GM18498 (cell line): ENCODE measurements around the gene CLCN7.

ENCODE experiments used
- ATAC-seq: cut with Tn5 transposase; IDR thresholded peaks from one replicate; pipeline ENCODE4 v1.9.1; 2021; ENCODE audit warnings: mild to moderate bottlenecking, moderate library complexity; ENCODE audit not compliant: unreplicated experiment

Gene CLCN7

DNA sequence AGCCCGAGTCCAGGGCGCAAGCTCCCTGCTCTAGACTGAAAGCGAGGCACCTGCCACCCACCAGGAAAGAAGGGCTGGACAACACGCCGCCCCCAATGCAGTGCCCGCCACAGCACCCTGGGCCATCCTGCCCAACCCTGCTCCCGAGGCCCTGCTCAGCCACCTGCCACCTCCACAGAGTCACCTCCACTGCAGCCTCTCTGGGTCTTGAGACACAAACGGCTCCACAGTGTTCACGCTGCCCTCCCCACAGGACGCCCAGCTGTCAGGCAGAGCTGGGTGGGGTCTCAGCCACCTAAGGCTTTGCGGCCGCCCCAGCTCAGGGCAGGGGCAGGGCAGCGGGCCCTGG is 9.3 kb downstream of the CLCN7 start:
- ATAC-seq = no peak

DNA sequence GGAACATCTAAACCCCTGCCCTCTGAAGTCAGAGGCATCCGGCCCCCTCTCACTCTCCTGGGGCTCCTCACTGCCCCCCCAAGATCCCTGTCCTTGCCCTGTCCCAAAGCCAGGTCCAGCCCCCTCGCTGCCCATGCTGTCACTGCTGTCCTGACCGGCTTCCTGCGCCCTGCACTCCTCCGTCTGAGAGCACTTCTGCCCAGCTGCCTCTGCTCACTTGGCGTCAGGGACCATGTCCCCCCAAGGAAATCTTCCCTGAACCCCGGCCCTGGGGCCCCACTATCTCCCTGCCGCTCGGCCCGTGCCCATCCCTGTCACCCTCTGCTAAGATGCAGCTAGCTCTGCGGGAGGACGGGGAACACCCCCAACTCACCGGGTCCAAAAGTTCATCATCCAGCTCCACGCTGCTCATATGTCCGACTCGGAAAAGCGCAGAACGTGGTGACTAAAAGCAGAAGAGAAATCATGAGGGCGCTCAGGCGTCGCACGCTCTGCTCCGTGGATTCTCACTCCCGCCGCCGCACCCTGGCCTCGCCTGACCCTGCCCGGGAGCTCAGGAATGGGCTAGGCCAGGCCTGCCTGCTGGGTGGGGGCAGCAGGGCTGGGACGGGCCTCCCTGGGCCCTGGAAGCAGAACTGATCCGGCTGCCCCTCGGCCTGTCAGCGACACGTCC is 9.8 kb downstream of the CLCN7 start:
- ATAC-seq = no peak

DNA sequence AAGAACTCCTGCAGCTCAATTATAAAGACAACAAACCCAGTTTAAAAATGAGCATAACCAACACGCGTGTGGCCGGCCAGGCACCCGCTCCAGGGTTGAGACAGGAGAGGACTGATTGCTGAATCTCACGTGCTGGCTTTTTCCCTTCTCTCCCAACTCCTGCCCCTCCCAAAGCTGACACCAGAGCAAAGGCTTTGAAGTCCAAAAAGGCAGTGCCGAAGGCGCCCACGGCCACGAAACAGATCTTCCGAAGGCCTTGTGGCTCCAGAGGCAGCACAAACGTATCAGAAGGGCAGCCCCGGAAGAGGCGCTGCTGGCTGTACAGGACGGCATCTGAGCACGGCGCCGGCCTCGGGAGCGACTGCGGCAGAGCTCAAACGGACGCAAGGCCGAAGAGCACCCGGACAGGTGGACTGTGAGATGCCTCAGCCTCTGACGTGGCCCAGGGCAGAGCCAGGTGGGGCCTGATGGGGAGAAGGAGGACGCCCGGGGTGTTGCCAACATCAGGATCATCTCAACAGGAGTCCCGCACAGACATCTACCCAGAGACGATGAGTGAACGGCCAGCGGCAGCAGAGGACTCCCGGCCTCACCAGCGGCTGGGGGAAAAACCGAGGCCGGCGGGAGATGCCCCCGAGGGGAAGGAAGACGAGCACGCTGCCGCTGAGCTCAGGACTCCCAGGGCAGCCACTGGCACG is 10.5 kb downstream of the CLCN7 start:
- ATAC-seq = no peak

GRCh38 chr16:1461146-1461545 is 13.7 kb downstream of the CLCN7 start:
- ATAC-seq = no peak

- no peak for ATAC-seq
Observed at GRCh38 chr16:1460602-1461138, 14.2 kb downstream of the CLCN7 start.

- no peak for ATAC-seq
Observed at GRCh38 chr16:1459967-1460366, 14.9 kb downstream of the CLCN7 start.

DNA sequence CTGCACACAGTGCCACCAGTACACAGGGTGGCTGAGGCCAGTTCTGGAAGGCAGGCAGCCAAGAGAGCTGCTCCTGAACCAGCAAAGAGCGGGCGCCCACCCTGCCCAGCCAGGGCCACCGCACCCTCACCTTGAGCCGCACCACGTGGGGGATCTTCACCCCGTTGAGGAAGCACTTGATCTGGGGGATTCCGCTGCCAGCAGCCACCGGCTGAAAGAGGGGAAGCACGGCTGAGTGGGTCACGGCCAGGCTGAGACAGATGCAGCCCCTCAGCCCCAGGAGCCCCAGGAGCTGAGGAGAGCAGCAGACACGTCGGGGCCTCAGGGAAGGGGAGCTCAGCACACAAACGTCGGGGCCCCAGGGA is 15.9 kb downstream of the CLCN7 start:
- ATAC-seq = no peak

GRCh38 chr16:1458336-1458976 is 16.4 kb downstream of the CLCN7 start:
- no peak for ATAC-seq

DNA sequence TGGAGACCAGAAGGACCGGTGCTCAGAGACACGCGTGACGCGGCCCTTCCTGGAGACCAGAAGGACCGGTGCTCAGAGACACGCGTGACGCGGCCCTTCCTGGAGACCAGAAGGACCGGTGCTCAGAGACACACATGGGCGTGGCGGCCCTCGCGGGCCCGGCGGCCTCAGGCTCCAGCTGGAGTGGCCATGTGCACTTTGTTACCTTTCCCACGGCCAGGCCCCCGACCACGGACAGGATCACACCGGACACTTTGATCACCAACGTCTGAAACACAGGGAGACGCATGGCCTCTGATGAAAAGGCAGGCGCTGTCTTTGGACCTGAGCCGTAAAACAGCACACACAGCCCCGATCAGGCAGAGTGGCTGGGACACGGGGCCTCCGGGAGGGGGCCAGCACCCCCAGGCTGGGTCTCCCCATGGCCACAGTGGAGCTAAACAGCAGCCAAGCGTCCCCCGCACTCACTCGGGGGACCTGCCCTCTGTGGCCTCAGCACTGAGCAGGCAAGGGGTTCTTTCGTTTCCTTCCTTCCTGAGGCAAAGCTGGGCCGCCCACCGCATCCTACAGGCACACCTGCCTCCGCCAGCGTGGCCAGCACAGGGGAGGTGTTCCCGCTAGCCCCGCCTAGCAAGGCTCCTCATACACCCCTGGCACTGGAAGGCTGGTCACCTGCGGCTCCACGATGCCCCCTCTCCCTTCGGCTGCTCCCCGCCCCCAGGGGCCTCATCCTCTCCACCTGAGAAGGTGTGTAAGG is 17.2 kb downstream of the CLCN7 start:
- no peak for ATAC-seq

DNA sequence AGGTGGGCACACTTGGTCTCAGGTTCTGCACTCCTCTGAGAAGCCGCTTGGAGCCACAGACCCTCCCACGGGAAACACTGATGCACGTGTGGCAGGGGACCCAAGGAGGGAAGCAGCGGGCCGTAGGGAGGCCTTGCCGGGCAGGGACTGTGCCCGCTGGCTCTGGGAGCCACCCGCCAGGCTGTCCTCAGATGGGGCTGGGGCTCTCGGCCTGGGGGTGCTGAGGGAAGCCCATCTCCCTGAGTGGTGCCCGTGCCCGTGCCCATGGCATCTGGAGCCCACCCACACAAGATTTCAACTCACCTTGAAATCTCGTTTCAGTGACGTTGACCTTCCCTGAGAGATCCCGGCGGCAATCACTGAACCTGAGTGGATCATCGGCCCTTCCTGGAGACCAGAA is 17.9 kb downstream of the CLCN7 start:
- ATAC-seq = no peak

DNA sequence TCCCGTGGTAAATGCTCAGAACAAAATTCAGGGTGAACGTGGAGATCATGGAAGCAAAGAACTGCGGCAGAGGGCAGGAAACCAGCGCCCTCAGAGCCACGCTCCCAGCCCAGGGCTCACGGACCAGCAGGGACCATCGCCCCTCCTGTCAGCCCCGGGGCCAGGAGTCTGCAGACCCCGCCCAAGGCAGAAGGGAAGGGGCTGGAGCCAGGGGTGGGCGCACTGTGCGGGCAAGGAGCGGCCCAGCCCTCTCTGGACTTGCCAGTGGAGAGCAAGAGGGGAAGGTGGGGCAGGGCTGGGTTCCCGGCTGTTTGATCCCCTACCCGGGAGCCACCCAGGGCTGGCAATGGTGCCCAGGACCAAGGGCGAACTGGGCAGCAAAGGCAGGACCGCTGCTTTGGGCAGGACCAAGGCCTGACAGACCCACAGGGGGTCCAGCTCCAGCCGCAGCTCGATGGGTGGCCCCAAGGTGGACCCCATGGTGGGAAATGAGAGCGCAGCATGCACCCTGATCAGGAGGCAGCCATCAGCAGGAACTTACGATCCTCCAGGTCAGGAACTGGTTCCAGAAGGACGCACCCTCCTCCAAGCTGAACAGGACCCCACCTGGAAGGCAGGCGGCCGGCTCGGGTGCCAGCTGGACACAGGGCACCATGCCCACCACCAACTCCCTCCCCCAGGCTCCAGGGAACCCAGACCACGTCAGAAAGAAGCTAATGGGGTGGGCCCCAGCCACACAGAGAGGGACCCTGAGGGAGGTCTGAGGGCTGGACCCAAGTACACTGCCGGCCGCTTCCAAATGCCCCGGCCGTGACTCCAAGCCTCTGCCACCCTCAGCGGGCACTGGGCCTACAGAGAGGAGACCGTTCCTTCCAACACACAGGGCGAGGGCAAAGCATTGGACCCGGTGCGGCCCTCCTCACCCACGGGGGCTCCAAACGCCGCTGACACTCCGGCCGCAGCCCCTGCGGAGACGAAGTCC is 19.3 kb downstream of the CLCN7 start:
- no peak for ATAC-seq

GRCh38 chr16:1454561-1454960 is 20.3 kb downstream of the CLCN7 start:
- ATAC-seq = no peak

GRCh38 chr16:1453316-1453715 is 21.5 kb downstream of the CLCN7 start:
- no peak for ATAC-seq

DNA sequence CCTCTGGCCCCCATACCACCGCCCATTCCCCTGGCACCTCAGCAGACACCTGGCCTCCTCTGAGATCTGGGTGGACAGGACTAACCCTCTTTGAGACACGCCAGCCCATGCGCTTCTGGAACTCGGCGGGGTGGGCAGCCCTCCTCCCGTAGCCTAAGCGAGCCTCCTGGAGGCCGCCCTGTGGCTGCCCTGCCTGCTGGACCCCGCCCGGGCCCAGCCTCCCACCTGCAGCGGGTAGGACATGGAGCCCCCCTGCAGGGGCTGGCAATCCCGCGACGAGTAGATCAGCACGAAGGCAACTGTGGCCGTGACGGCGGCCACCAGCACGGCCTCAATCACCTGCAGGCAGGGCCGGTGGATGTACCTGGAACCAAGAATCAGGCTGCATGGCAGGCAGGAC is 22.3 kb downstream of the CLCN7 start:
- ATAC-seq = no peak

- no peak for ATAC-seq
Observed at GRCh38 chr16:1451702-1452392, 23.0 kb downstream of the CLCN7 start.

GRCh38 chr16:1450841-1451240 is 24.0 kb downstream of the CLCN7 start:
- no peak for ATAC-seq

DNA sequence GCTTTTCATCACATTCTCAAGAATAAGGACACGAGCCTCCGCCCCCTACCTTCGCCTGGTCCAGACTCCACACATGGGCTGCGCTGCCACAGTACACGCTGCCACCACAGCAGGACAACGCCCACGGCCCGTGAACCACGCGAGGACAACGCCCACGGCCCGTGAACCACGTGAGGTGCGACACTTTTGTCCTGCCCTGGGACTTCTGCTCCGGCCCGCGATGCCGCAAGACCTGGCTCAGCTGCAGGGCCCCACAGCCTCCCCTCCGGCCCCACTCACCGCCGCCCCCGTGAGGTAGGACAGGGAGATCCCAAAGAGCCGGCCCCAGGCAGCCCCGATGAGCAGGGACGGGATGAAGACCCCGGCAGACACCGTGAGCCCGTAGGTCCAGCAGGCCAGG is 24.6 kb downstream of the CLCN7 start:
- ATAC-seq = no peak

DNA sequence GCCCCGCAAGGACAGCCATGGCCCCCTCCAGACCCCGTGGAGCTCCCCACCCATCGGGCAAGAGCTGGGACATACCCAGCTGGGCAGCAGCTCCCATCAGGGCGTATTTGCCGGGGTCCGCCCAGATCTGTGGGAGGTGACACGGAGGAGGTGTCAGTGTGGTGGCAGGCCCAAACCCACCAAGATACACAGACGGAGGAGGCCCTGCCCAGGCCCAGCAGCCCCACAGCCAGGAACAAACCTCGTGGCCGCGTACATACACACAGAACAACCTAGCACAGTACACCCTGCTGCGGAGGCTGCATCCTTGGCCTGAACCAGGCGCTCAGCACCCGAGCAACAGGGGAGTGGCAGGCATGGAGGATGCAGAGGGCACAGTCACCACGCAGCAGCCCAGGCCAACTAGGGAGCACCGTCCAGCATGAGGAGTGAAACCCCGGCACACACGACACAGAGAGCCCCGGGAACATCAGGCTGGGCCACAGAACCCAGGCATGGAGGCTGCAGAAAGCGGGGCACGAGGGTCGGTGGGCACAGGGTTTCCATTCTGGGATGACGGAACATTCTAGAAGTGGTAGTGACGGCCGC is 25.5 kb downstream of the CLCN7 start:
- ATAC-seq = no peak

GRCh38 chr16:1448536-1449116 is 26.2 kb downstream of the CLCN7 start:
- ATAC-seq = no peak
